Vagina (tissue), 2 donors: Measurements from ENCODE around the gene DLX2.

Experiments used
- CTCF ChIP-seq, 3 experiments: fragments of 450-650 bp in 2 of 3; fragments of 200-600 bp in 1 of 3; sonication (generic) in 1 of 3; IDR thresholded peaks; one replicate each; pipeline ENCODE4 v1.5.1; 2017 to 2019; ENCODE audit warnings: antibody characterized with exemption in 3 of 3, mild to moderate bottlenecking in 2 of 3, moderate library complexity in 2 of 3
- POLR2A ChIP-seq, 2 donors: fragments of 450-650 bp; IDR thresholded peaks; one replicate each; pipeline ENCODE4 v1.6.1; 2017; ENCODE audit warnings: antibody characterized with exemption in 2 of 2, mild to moderate bottlenecking in 2 of 2, moderate library complexity in 2 of 2

GRCh38 chr2:172090044-172090961 lies 12.4 kb downstream of the DLX2 start:
- TF ChIP-seq CTCF (IDR thresholded peaks at IDR 0.05): no peak
- no peak for TF ChIP-seq POLR2A (IDR thresholded peaks at IDR 0.05)
